Ovary (tissue), 9 donors: ENCODE results near the gene CTTN. TPM values are rescaled to one million over a fixed set of nuclear protein-coding genes. Genes with fewer than 3 reads are reported as not detected.
"Not testable (repeated sequence)": the region's sequence is repeated elsewhere in the genome, so short reads cannot be mapped to it uniquely, and the experiment has no call there.

Source experiments
- DNase-seq, 5 donors: peaks; one replicate each; pipeline ENCODE4 v3.0.0-alpha.2; 2019 to 2020
- H3K27ac ChIP-seq, 2 donors: fragments of 200-600 bp; one replicate each; pipeline versions ENCODE4 v1.5.1 to v1.8.0; 2019 to 2022
- H3K27me3 ChIP-seq: fragments of 200-600 bp; one replicate; pipeline ENCODE4 v1.8.0; 2022
- H3K36me3 ChIP-seq: fragments of 200-600 bp; sonication (generic); one replicate; pipeline ENCODE4 v1.5.1; 2019
- H3K4me1 ChIP-seq: one replicate; pipeline ENCODE4 v1.8.1; 2013; ENCODE audit warnings: mild to moderate bottlenecking, moderate library complexity; ENCODE audit not compliant: insufficient read depth
- H3K4me3 ChIP-seq: fragments of 200-600 bp; sonication (generic); one replicate; pipeline ENCODE4 v1.5.1; 2017
- H3K9me3 ChIP-seq, 2 donors: fragments of 200-600 bp in 1 of 2; sonication (generic) in 1 of 2; one replicate each; pipeline versions ENCODE4 v1.5.1 to v1.8.1; 2013 to 2019; ENCODE audit warnings: mild to moderate bottlenecking in 1 of 2, moderate library complexity in 1 of 2
- EP300 ChIP-seq: sonication (generic); formaldehyde crosslinking; IDR thresholded peaks from one replicate; pipeline ENCODE4 v1.6.1; 2017; ENCODE audit warnings: antibody characterized with exemption
- POLR2A ChIP-seq: fragments of 450-650 bp; IDR thresholded peaks from one replicate; pipeline ENCODE4 v1.6.1; 2017; ENCODE audit warnings: antibody characterized with exemption, mild to moderate bottlenecking, moderate library complexity
- WGBS, 3 donors: extraction: QIAGEN DNeasy Blood & Tissue Kit in 1 of 3; methylation state at CpG; one replicate each; pipeline versions ENCODE4 v1.1.5 to v1.1.7; 2013 to 2017; 5-methylcytosine and 5-hydroxymethylcytosine counted together
- intact Hi-C, 4 donors: fragments of 100-400 bp; cut with DNase I; formaldehyde crosslinking; loops; one replicate each; pipeline versions ENCODE4 v1.11.0 to v1.15.1; 2022 to 2023
- polyA plus RNA-seq, 2 donors: library from polyadenylated mRNA; stranded (reverse); fragments of 200-250 nt in 1 of 2; fragments of 350-450 nt in 1 of 2; fragmentation: Illumina TruSeq in 1 of 2; extraction: RNeasy Lipid Tissue Mini Kit (QIAGEN cat#74804) in 1 of 2; gene quantifications; one replicate each; pipeline ENCODE4 v1.2.3, GENCODE V29; 2013 to 2014
- total RNA-seq, 7 donors: library from RNA; depleted of rRNA in 2 of 7; stranded (reverse); fragments of >200 nt in 2 of 7; fragmentation: NEBNext Ultra II Directional in 3 of 7; extraction: Animal tissue kit (Norgen Biotek cat#: 25700) in 3 of 7; gene quantifications; one replicate each; pipeline versions ENCODE4 v1.1.0 to v1.2.4, GENCODE V29; 2016 to 2023
- TF ChIP-seq, protein P1 (sequence below), 3 donors: fragments of 450-650 bp in 2 of 3; fragments of 200-600 bp in 1 of 3; IDR thresholded peaks; one replicate each; pipeline versions ENCODE4 v1.5.1 to v1.8.0; 2016 to 2022; ENCODE audit warnings: antibody characterized with exemption in 3 of 3, mild to moderate bottlenecking in 1 of 3
- donor health status: DM: no; HTN: no; CAD: no; lungs with moderate emphysema.
- donor health status: DM: no; HTN: no; CAD: no.
- donor health status: Bipolar disorder and iron deficiency.
- donor health status: DM: yes; HTN: yes; CAD: no.
- donor health status: DM: no; HTN: no; CAD: no.
- donor health status: DM: yes; HTN: yes; CAD: no.

The CTTN gene
- total and polyA plus RNA-seq, 9 donors, result 129 to 321 (median 205) TPM

DNA sequence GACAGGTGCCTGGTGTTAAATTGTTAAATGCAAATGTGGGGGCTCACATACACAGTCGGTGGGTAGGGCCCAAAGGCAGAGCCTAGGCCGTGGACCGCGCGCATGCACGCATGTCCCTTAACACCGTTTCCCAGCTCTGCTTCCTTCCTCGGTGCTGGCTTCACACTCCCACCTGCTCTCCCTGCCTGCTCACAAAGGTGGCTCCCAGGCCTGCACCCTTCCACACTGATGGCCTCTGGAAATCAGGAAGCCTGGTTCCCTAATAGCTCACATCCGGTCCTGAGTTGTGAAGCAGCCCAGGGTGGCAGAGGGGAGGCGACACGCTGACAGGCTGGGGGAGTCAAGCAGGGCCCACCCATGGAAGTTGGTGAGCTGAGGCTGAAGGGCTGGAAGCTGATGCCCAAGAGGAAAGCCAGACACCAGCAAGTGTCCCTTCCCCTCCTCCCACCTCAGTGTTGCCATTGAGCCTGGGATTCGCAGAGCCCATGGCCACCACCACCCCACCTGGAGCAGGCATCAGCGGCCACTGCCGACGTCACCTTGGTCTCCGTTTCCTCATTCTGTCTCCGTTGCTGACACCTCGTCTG is 13.7 kb upstream of the CTTN start:
- Histone ChIP-seq H3K9me3 (no peaks in the 10 kb centered on the region), H3K4me3 (no peak overlapping the region), H3K4me1 (peaks cover 3% of the 10 kb centered on the region), H3K36me3 (no peaks in the 10 kb centered on the region), H3K27me3 (no peaks in the 10 kb centered on the region), H3K27ac (no peak overlapping the region)
- intact Hi-C loops, result no loop called here
- no peak for DNase-seq
- TF ChIP-seq, protein P1, sequence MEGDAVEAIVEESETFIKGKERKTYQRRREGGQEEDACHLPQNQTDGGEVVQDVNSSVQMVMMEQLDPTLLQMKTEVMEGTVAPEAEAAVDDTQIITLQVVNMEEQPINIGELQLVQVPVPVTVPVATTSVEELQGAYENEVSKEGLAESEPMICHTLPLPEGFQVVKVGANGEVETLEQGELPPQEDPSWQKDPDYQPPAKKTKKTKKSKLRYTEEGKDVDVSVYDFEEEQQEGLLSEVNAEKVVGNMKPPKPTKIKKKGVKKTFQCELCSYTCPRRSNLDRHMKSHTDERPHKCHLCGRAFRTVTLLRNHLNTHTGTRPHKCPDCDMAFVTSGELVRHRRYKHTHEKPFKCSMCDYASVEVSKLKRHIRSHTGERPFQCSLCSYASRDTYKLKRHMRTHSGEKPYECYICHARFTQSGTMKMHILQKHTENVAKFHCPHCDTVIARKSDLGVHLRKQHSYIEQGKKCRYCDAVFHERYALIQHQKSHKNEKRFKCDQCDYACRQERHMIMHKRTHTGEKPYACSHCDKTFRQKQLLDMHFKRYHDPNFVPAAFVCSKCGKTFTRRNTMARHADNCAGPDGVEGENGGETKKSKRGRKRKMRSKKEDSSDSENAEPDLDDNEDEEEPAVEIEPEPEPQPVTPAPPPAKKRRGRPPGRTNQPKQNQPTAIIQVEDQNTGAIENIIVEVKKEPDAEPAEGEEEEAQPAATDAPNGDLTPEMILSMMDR (IDR thresholded peaks at IDR 0.05), result no peak
- TF ChIP-seq POLR2A (no peak), EP300 (no peak)
- 82 to 89% (median 83%) methylated on average over 18 of the region's 18 CpGs for WGBS, 3 donors

DNA sequence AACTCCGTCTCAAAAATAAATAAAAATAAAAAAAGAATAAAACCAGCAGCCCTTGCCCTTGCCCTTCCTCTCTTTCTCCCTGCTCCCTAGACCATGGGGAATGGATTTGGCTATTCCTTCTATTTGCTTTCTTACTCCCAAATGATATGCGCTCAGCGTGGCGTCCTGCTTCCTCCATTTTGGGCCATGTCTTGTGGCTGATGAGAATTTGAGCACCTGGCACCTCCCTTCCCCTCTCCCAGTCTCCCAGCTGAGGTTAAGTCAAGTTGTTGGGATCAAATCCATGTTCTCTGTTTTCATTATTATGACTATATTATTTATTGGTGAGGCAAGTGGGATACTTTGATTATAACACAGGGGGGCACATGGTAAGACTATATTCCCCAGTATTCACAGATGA is 10.8 kb upstream of the CTTN start:
- intact Hi-C loops, result no loop called here
- 93 to 98% (median 95%) methylated on average over 4 of the region's 4 CpGs for WGBS, 3 donors
- TF ChIP-seq, protein P1 (IDR thresholded peaks at IDR 0.05), result no peak
- TF ChIP-seq POLR2A, result no peak
- TF ChIP-seq EP300, result no peak
- Histone ChIP-seq H3K4me1 (peaks cover 2% of the 10 kb centered on the region), H3K27ac (no peak overlapping the region), H3K27me3 (no peaks in the 10 kb centered on the region), H3K36me3 (no peaks in the 10 kb centered on the region), H3K4me3 (no peak overlapping the region), H3K9me3 (no peaks in the 10 kb centered on the region)
- no peak for DNase-seq

DNA sequence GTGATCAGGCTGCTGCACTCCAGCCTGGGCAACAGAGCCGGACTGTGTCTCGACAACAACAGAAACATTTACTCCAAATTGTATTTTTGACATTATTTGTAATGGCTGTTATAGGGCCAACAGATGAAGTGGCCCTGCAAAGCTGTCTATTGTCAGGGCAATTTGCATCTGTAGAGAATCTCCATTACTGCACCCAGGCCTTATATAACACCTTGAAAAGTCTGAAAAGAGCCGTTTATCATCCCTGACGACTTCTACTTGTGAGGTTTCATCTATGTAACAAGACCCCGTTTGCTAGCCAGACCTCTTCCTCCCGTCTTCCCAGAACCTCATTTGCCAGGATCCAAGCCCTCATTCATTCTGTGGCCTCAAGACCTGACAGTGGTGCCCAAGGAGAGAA is 9.1 kb upstream of the CTTN start:
- H3K36me3 ChIP-seq, result no peaks in the 10 kb centered on the region
- H3K27me3 ChIP-seq, result no peaks in the 10 kb centered on the region
- H3K27ac ChIP-seq, result no peak overlapping the region
- no peak overlapping the region for H3K4me3 ChIP-seq
- intact Hi-C loops, result no loop called here
- H3K9me3 ChIP-seq, result no peaks in the 10 kb centered on the region
- 83 to 85% (median 84%) methylated on average over 6 of the region's 6 CpGs for WGBS, 3 donors
- TF ChIP-seq EP300 (no peak), POLR2A (no peak)
- TF ChIP-seq, protein P1 (IDR thresholded peaks at IDR 0.05), result no peak
- no peaks in the 10 kb centered on the region for H3K4me1 ChIP-seq
- no peak for DNase-seq

DNA sequence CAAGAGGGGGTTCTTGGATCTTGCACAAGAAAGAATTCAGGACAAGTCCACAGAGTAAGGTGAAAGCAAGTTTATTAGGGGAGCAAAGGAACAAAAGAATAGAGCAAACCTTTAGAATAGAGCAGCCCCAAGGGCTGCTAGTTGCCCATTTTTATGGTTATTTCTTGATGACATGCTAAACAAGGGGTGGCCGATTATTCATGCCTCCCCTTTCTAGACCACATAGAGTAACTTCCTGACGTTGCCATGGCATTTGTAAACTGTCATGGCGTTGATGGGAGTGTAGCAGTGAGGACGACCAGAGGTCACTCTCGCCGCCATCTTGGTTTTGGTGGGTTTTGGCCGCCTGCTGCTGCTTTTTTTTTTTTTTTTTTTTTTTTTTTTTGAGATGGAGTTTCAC is 7.4 kb upstream of the CTTN start:
- not testable (repeated sequence) for H3K4me3 ChIP-seq, H3K4me1 ChIP-seq, H3K27ac ChIP-seq, H3K36me3 ChIP-seq, H3K9me3 ChIP-seq, DNase-seq, H3K27me3 ChIP-seq
- intact Hi-C loops, result loop anchor here in 1 of 4 donors (10.0 kb wide), 1 partner anchor 106 kb away; no protein-coding TSS in a partner anchor
- 91 to 95% (median 93%) methylated on average over 7 of the region's 7 CpGs for WGBS, 3 donors

DNA sequence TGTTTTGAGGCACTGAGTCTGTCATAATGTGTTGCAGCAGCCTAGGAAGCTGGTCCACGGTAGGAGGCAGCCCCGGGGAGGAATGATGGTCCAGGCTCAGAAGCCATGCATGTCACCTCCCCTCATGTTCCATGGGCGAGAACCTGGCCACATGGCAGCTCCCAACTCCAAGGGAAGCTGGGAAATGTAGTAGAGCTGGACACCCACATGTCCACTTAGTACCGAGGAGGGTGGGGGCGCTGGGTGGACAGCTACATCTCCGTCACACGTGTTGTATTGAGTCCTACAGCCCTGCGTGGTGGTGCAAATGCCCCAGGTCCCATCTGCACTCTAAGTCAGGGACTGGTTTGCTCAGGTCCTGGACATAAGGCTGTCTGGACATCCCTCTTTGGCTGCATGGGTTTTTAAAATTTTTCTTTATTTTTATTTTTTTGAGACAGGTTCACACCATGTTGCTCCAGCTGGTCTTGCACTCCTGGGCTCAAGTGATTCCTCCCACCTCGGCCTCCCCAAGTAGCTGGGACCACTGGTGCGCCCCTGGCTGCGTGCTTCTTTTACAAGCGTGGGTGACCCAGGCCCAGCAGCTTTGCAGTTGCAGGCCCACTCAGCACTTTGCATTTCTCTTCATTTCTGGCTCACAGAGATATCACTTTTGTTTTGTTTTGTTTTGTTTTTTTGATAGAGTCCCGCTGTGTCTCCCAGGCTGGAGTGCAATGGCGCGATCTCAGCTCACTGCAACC is 3.9 kb upstream of the CTTN start:
- H3K4me1 ChIP-seq, result peaks cover 1% of the 10 kb centered on the region
- H3K9me3 ChIP-seq, result no peaks in the 10 kb centered on the region
- no peak overlapping the region for H3K27ac ChIP-seq
- TF ChIP-seq EP300 (no peak), POLR2A (no peak)
- TF ChIP-seq, protein P1 (IDR thresholded peaks at IDR 0.05), result no peak
- 84 to 91% (median 91%) methylated on average over 15 of the region's 15 CpGs for WGBS, 3 donors
- H3K27me3 ChIP-seq, result no peaks in the 10 kb centered on the region
- DNase-seq, result no peak
- H3K4me3 ChIP-seq, result no peak overlapping the region
- no peaks in the 10 kb centered on the region for H3K36me3 ChIP-seq
- intact Hi-C loops, result loop anchor here in 1 of 4 donors (10.0 kb wide), 1 partner anchor 110 kb away; no protein-coding TSS in a partner anchor
